ENCODE results near the gene OPRL1.

- TF ChIP-seq CTCF (IDR thresholded peaks at IDR 0.05) (no peak), POLR2A (IDR thresholded peaks at IDR 0.05) (no peak)
Measured at GRCh38 chr20:64140956-64141355, 61.1 kb downstream of the OPRL1 start.

Measured in lower leg skin (tissue), 3 donors.